ENCODE data around the gene CACNA1D.
"Not testable (repeated sequence)": the region's sequence is repeated elsewhere in the genome, so short reads cannot be mapped to it uniquely, and the experiment has no call there.

CACNA1D gene

DNA sequence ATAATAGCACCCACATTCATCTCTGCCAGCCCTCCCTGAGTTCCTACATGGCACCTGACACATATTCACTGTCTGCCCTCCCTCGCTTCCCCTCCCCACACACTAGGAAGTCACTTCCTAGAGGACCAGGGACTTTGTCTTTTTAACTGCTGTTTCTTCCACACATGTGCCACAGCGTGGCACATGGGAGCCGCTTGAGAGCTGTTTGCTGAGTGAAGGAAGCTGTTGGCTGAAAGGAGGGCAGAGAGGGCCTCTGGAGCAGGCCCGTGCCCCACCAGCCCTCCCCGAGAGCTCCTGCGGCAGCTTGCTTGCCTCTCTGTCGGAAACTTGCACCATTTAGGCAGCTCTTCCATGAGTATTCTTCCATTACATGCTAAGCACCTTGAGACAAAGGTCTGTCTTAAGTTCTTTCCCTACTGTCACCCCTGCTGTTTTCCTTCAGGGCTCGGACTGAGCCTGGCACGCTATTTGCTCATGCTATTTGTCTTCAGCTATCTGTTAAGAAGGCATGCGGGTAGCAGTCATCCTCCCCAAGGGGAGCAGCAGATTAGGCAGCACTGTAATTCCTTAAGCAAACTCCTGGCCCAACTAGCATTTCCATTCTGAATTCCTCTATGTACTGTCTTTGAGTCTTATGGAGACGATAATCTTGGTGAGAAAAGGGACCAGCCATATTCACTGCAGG is 72.2 kb downstream of the CACNA1D start:
- DNase-seq (ENCODE audit: low read depth), result no peak
- no peak overlapping the region for H3K4me3 ChIP-seq (ENCODE audit: low read length)
- TF ChIP-seq, protein P1, sequence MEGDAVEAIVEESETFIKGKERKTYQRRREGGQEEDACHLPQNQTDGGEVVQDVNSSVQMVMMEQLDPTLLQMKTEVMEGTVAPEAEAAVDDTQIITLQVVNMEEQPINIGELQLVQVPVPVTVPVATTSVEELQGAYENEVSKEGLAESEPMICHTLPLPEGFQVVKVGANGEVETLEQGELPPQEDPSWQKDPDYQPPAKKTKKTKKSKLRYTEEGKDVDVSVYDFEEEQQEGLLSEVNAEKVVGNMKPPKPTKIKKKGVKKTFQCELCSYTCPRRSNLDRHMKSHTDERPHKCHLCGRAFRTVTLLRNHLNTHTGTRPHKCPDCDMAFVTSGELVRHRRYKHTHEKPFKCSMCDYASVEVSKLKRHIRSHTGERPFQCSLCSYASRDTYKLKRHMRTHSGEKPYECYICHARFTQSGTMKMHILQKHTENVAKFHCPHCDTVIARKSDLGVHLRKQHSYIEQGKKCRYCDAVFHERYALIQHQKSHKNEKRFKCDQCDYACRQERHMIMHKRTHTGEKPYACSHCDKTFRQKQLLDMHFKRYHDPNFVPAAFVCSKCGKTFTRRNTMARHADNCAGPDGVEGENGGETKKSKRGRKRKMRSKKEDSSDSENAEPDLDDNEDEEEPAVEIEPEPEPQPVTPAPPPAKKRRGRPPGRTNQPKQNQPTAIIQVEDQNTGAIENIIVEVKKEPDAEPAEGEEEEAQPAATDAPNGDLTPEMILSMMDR (conservative IDR thresholded peaks at IDR 0.05; ENCODE audit: low read depth, low read length), result no peak

DNA sequence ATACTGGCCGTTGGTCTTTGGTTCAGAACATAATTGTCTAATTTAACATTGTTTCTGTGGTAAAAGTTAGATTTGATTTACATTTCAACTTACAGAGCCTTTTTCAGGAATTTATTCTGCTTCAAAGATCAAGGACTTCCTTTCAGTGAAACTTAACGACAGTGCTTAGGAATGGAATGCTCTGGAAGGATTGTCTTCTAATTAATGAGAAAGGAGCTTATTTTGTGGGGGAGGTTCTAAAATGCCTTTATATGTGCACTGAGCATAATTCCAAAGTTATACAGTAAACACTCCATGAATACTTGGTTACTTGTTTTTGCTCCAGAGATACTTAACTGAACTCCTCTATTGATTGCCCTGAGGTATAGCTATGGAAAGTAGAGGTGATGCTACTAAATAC is 75.7 kb downstream of the CACNA1D start:
- TF ChIP-seq, protein P1 (conservative IDR thresholded peaks at IDR 0.05; ENCODE audit: low read depth, low read length), result no peak
- no peak overlapping the region for H3K4me3 ChIP-seq (ENCODE audit: low read length)
- DNase-seq (ENCODE audit: low read depth), result peak; percentile 68

DNA sequence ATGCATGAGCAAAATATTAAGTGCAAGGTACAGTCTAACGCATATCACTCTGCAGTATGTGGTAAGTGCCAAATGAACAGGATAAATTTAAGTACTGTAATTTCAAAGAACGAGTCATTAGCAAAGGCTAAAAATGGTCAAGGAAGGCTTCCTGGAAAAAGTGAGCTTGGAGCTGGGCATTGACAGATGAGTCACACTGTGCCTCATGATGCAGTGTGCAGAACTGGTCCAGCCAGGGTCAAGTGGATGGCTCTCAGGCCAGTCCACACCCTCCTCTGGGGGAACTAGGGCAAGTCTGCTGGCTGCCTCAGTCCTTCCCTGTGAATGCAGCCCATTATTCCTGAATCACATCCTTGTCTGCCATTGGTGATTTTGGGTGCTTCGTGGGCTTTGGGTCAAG is 76.3 kb downstream of the CACNA1D start:
- DNase-seq (ENCODE audit: low read depth), result peak; percentile 85
- TF ChIP-seq, protein P1 (conservative IDR thresholded peaks at IDR 0.05; ENCODE audit: low read depth, low read length), result no peak
- no peak overlapping the region for H3K4me3 ChIP-seq (ENCODE audit: low read length)

DNA sequence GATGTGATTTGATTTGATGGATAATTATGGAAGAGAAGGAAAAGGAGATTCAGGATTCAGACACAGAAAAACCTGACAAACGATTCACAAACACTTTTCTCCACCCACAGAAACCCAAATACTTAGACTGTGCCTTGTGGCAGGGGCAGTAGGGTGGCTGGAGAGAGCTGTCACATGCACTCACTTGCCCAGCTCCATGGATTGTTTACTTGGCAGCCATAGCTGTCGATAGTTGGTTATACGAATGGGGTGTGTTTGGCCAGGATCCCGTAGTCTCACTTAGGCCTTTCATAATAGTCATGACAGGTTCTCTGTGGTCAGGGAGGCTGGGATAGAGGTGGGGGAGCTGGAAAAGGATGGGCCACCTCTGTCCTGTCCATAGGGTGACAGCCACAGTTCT is 76.9 kb downstream of the CACNA1D start:
- TF ChIP-seq, protein P1 (conservative IDR thresholded peaks at IDR 0.05; ENCODE audit: low read depth, low read length), result no peak
- no peak overlapping the region for H3K4me3 ChIP-seq (ENCODE audit: low read length)
- DNase-seq (ENCODE audit: low read depth), result peak; percentile 27

DNA sequence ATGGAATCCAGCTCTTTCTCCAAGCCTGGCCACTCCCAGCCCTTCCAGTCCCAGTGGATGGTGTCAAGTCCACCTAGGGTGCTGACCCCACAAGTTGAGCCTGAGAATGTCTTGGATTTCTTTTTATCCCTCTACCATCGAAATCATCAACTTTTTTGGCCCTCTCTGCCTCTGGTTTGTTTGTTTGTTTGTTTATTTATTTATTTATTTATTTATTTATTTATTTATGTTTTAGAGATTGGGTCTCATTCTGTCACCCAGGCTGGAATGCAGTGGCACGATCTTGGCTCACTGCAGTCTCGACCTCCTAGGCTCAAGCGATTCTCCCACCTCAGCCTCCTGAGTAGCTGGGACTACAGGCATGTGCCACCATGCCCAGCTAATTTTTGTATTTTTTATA is 77.8 kb downstream of the CACNA1D start:
- H3K4me3 ChIP-seq (ENCODE audit: low read length); DNase-seq (ENCODE audit: low read depth): not testable (repeated sequence)

DNA sequence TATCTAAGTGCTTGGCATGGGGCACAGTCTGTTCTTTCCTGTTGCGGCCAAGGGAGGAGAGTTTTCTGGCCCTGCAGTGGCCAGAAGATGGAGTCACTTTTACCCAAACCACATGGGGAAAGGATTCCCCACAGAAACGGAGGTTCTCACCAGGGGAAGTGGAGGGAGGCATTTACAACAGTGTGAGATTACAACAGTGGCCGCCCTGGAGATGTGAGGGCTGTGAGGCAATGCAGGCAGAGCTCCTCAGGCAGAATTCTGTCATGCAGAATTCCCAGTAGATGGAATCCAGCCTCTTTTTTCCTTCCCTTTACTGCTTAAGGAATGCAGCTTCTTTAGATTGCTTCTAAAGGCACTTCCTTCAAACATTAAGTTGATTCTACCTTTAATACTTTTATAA is 83.1 kb downstream of the CACNA1D start:
- TF ChIP-seq, protein P1 (conservative IDR thresholded peaks at IDR 0.05; ENCODE audit: low read depth, low read length), result no peak
- no peak overlapping the region for H3K4me3 ChIP-seq (ENCODE audit: low read length)
- DNase-seq (ENCODE audit: low read depth), result no peak

DNA sequence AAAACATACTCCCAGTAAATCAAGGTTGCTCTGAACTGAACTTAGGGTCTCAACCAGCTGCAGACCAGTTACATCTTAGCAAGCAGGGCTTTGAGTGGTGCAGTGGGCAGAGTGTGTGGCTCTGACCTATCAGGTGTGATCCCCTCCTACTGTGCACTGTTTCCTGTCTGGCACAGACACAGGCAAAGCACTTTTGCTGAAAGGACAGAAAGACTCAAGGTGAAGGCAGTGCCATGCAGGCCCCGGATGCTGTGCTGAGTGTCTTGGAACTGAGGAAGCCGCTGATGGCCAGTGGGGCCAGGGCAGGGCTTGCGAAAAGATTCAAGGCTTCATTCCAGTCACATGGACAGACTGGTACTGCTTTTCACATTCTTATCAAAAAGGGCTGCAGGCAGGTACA is 85.2 kb downstream of the CACNA1D start:
- H3K4me3 ChIP-seq (ENCODE audit: low read length), result no peak overlapping the region
- TF ChIP-seq, protein P1 (conservative IDR thresholded peaks at IDR 0.05; ENCODE audit: low read depth, low read length), result no peak
- no peak for DNase-seq (ENCODE audit: low read depth)
